GM21515 (cell line): ENCODE results near the gene RALGAPA1.
A peak's percentile ranks its signal among the peaks of the same experiment; 100 is the strongest.
"Not testable (repeated sequence)": the region's sequence is repeated elsewhere in the genome, so short reads cannot be mapped to it uniquely, and the experiment has no call there.

Experiments used
- ATAC-seq: cut with Tn5 transposase; IDR thresholded peaks from one replicate; pipeline ENCODE4 v1.9.1; 2021; ENCODE audit not compliant: unreplicated experiment

The RALGAPA1 gene

GRCh38 chr14:35822501-35822900 lies 13.4 kb upstream of the RALGAPA1 start:
- ATAC-seq = no peak

- ATAC-seq = no peak
Observed at GRCh38 chr14:35821564-35822411, 12.7 kb upstream of the RALGAPA1 start.

- no peak for ATAC-seq
Observed at GRCh38 chr14:35819591-35820540, 10.8 kb upstream of the RALGAPA1 start.

- no peak for ATAC-seq
Observed at GRCh38 chr14:35818346-35819115, 9.4 kb upstream of the RALGAPA1 start.

GRCh38 chr14:35814371-35815005 lies 5.4 kb upstream of the RALGAPA1 start:
- ATAC-seq = peak; percentile 82

GRCh38 chr14:35810963-35811362 lies 1.9 kb upstream of the RALGAPA1 start:
- ATAC-seq = no peak

- ATAC-seq = no peak
Observed at GRCh38 chr14:35809597-35809996, 502 bp upstream of the RALGAPA1 start.

- ATAC-seq = no peak
Observed at GRCh38 chr14:35808076-35808637, 938 bp downstream of the RALGAPA1 start.

GRCh38 chr14:35807131-35807961 lies 1.7 kb downstream of the RALGAPA1 start:
- no peak for ATAC-seq

GRCh38 chr14:35806006-35806907 lies 2.8 kb downstream of the RALGAPA1 start:
- no peak for ATAC-seq

GRCh38 chr14:35797796-35798195 lies 11.3 kb downstream of the RALGAPA1 start:
- ATAC-seq = no peak

- ATAC-seq = no peak
Observed at GRCh38 chr14:35789651-35790050, 19.4 kb downstream of the RALGAPA1 start.

GRCh38 chr14:35786856-35787255 lies 22.2 kb downstream of the RALGAPA1 start:
- ATAC-seq = no peak

- ATAC-seq = no peak
Observed at GRCh38 chr14:35783699-35784098, 25.4 kb downstream of the RALGAPA1 start.

- ATAC-seq = no peak
Observed at GRCh38 chr14:35779368-35779767, 29.7 kb downstream of the RALGAPA1 start.

GRCh38 chr14:35777550-35777949 lies 31.5 kb downstream of the RALGAPA1 start:
- not testable (repeated sequence) for ATAC-seq

GRCh38 chr14:35776823-35777222 lies 32.3 kb downstream of the RALGAPA1 start:
- ATAC-seq = no peak

GRCh38 chr14:35776085-35776484 lies 33.0 kb downstream of the RALGAPA1 start:
- ATAC-seq = not testable (repeated sequence)
